Eye (tissue), 1 donor: Measurements from ENCODE around the gene SLC17A9.

Experiments used
- DNase-seq: peaks from one replicate; pipeline ENCODE4 v3.0.0-alpha.2; 2015

SLC17A9 gene

DNA sequence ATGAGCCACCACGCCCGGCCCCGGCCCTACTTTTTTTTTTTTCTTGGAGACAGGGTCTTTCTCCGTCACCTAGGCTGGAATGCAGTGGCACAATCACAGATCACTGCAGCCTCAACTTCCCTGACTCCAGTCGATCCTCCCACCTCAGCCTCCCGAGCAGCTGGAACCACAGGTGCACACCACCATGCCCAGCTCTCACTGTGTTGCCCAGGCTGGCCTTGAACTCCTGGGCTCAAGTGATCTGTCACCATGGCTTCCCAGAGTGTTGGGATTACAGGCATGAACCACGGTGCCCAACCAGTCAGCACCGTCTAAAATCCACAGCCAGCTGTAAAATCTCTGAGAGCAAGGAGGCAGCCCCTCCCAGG, 17.4 kb downstream of the SLC17A9 start:
- no peak for DNase-seq

DNA sequence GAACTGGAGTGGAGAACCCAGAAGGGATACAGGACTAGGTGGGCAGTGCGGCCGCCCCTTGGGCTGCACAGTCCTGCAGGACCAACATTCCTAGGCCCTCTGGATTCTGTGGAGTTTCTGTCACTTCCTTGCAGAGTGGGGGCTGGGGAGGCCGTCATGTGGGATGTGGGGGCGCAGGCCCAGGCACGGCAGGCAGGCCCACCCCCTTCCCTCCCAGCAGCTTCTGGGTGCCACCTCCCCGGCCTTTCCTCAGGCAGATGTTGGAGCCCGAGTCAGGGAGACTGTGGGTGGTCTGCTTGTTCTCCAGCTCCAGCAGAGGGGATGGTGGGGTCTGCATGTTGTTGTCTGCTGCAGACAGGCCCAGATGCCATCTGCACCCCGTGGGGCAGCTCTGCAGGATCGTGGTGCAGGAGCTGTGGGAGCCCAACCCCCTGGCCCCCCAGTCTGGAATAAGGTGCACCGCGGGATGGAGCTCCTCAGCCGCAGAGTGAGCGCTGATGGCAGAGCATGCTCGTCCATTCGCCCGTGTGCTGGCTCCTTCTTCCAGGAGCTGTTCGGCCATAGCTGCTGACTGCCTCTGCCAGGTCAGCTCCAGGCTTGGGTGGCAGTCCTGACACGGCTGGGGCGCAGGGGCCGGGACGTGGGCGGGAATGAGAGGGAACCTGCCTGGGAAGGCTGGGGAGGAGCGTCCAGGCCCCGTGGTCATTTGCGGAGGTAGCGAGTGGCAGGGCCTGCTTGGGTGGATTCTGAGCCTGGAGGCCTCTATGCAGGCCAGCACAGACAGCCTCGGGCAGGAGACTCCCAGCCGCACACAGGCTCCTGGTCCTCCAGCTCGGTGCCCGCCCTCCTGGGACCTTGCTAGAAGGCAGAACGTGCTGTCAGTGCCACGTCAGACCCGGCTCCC, 18.1 kb downstream of the SLC17A9 start:
- DNase-seq, result no peak

DNA sequence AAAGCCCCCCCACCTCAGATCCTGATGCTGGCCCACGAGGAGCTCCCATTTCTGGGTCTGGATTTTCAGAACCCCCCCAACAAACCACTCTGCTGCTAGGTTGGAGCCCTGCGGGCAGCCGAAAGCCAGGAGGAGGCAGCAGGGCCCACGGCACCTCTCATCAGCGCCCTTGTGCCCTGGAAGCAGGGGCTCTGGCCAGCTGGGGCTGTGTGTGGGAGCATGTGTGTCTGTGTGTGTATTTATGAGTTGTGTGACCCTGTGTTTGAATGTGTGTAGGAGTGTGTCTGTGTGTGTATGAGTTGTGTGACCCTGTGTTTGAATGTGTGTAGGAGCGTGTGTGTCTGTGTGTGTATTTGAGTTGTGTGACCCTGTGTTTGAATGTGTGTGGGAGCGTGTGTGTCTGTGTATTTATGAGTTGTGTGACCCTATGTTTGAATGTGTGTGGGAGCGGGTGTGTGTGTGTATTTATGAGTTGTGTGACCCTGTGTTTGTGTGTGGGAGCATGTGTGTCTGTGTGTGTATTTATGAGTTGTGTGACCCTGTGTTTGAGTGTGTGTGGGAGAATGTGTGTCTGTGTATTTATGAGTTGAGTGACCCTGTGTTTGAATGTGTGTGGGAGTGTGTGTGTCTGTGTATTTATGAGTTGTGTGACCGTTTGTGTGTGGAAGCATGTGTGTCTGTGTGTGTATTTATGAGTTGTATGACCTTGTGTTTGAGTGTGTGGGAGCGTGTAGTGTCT, 18.9 kb downstream of the SLC17A9 start:
- no peak for DNase-seq

DNA sequence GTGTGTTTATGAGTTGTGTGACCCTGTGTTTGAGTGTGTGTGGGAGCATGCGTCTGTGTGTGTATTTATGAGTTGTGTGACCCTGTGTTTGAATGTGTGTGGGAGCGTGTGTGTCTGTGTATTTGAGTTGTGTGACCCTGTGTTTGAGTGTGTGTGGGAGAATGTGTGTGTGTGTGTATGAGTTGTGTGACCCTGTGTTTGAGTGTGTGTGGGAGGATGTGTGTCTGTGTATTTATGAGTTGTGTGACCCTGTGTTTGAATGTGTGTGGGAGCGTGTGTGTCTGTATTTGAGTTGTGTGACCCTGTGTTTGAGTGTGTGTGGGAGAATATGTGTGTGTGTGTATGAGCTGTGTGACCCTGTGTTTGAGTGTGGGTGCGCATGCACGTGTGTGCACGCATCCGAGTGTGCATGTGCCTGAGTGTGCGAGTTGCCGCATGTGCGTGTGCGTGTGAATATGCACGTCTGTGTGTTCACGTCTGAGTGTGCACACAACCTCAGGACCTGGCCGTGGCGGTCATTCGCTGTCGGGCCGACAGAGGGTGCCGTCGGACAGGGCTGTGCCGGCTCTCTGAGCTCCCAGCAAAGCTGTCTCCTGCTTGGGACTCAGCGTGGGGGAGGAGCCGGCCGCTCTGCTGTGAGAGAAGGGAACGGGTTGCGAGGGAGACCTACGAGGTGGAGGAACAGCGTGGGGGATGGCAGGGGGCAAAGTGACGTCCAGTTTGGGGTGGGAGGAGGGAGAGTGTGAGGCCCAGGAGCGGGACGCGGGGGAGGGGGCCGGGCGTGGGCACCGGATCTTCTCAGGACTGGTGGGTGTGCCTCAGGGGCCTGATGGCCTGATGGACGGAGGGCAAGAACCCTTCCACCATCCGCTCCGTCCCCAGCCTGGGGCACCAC, 19.7 kb downstream of the SLC17A9 start:
- DNase-seq, result peak; percentile 94

DNA sequence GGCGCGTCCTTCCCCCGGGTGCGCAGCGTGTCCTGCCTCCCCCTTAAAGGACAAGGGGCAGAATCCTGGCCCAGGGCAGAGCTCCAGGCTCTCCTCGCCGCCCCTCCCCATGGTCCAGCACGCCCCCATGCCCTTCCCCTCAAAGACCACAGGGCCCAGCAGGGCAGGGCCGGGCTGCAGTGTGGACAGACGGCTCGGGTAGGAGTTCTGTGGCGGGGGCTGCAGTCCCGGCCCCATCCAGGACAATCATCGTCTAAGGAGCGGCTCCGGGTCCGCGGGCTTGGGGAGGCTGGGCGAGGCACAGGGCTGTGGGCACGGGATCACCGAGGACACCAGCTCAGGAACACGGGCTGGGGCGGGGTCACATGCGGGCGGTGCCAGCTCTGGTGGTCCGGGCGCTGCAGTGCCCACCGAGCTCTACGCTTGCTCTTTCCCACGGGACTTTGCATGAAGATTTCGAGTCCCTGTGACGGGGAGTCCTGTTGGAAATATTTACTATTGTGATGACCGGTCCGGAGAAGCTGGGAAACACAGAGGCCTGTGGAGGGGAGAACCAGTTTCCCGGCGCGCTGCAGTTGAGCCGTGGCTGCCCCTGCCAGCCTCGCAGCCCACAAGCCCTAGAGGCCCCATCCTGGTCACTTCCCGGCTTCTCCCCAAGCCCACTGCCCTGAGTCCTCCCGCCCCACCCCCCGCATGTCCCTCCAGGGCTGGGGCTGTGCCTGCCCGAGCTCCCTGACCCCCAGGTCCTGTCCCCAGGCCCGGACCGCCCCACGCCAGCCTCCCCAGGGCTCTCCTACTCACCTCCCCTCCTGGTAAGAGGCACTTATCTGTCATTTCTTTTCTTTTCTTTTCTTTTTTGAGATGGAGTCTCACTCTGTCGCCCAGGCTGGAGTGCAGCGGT, 20.6 kb downstream of the SLC17A9 start:
- no peak for DNase-seq

DNA sequence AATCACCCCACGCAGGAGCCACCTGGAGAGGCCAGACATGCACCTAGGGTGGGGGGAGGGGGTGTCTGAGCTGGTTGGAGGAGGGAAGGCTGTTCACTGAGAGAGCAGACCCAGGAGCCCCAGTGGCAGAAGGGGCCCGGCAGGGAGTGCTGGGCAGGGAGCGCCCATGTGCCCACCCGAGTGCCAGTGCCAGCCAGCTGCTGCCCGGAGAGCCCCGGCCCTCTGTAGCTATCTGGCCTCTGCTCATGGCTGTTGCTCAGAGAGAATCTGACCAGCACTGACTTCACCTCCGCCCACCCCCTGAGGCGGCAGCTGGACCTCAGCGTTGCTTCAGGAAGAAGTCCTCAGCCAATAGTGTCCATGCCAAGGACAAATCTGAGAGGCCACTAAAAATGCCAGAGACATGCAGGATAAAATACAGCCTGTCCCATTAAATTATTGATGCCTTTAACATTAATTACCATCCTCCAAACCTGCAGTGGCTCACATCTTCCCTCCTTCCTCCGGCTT, 22.8 kb downstream of the SLC17A9 start:
- no peak for DNase-seq

DNA sequence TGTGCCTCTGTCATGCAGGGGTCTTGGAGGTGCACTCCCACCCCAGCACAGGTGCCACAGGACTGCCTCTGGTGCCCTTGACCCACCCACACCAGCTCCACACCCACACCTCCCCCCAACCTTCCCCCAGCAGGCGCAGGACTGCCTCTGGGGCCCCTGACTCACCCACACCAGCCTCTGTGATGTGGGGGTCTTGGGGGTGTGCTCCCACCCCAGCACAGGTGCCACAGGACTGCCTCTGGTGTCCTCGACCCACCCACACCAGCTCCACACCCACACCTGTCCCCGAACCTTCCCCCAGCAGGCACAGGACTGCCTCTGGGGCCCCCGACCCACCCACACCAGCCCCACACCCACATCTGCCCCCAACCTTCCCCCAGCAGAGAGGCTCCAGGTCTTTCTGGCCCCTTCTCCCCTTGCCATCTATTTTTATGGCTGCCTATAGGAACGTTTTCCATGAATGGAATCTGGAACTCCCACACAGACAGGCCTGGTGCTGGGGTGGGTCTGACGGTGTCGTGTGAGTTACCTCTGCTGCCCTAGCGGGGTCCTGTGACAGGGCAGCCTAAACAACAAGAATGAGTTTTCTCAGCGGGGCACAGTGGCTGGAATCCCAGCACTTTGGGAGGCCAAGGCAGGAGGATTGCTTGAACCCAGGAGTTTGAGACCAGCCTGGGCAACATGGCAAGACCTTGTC, 23.5 kb downstream of the SLC17A9 start:
- no peak for DNase-seq

DNA sequence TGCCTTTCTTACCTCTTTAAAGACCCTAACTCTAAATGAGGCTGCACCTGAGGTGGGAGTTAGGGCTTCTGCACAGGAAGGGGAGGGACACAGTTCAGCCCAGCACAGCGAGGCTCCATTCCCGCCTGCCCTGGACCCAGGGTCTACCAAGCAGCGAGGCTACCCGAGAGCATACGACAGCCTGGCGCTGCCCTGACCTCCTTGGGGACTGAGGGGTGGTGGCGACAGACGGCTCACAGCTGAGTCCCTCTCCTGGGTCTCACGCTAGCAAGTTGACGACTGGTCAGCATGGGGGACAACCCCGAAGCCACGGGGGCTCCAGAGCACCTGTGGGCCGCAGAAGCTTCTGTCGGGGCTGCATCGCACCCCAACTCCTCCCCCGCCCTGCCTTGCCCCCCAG, 24.4 kb downstream of the SLC17A9 start:
- DNase-seq, result peak; percentile 61

DNA sequence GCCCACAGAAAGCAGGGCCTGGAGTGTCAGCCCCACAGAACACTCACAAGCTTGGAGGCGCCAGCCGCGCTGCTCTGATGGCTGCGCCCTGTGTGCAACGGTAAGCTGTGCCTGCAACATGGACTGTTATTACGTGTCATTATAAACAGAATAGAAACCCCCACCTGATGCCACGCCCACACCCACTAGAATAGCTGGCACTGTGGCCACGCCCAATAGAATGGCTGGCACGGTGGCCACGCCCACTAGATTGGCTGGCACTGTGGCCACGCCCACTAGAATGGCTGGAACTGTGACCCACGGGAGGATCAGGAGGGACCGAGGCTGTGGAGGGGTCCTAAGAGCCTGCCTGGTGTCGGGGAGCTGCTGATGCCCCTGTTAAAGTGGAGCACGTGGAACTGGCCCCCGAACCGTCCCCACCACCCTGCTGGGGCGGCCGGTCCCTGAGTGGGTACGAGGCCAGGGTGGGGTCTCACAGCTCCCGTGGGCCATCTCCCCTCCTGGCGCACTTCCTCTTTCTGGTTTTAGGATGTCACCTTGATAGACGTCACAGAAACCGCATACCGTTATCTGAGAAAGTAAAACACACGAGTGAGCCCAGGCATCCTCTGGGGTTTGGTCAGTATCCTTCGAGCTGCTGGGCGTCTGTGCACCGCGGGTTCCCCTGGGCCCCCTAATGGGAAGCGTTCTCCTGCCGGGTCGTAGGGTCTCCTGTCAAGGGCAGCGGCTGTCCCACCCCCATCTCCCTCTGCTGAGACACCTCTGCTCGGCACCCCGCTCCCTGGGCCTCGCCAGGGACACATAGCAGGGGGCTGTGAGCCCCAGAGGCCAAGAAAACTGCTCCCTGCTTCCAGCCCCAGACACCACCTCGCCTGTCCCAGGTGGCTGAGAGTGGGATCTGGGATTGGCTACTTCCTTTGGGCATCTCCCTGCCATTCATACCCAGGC, 25.4 kb downstream of the SLC17A9 start:
- no peak for DNase-seq

DNA sequence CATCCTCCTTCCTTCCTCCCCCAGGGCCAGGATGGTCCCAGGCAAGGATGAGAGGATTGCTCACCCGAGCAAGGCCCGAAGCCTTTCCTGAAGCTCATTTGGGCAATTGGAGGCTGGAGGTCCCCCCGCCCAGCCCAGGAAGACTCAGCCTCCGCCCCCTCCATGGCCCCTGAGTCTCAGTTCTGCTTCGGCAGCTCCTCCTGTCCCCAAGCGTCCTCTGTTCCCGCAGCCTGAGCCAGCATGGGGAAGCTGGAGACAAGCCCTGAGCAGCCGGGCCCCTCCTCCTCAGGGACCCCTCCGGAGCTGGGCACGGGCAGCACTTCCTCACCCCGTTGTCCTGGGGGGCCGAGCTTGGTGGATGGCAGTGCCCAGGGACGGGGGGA, 26.0 kb downstream of the SLC17A9 start:
- no peak for DNase-seq

DNA sequence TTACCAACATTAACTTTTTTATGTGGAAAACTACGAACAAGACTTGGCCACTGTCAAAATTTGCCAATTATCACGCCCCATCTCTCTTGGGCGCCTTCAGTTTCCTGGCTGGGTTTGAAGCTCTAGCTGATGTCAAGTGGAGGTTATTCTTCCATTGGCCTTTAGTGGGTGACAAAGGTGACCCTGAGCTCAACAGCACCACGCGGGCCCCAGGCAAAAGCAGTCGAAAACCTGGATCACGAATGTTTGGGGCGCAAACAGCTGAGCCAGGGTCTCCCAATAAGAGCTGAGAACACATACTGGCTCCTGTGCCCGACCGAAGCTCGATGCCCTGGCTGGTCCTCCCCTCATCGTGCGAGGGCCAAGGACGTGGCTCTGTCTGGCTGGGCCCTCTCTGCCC, 26.8 kb downstream of the SLC17A9 start:
- DNase-seq, result no peak

DNA sequence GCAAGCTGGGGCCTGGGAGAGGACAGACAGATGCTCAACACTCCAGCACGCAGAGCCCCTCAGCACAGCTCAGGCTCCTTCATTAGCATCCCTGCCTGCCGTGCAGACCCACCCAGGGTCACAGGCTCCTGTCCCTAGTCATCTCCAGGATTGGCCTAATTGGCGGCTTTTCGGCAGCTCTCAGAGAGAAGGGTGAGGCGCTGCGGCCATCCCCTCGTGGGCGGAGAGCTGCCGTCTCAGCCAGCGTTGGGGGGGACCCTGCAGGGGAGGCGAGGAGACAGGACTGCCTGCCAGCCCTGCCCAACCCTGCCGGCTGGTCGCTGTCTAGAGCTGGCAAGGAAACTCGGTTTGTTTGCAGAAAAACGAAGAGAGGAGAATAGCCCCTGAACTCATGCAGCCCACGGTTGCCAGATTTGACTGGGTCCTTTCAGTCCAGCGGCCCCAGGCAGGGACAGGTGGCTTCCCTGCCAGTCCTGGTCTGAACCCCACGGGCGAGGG, 27.4 kb downstream of the SLC17A9 start:
- peak; percentile 81 for DNase-seq

DNA sequence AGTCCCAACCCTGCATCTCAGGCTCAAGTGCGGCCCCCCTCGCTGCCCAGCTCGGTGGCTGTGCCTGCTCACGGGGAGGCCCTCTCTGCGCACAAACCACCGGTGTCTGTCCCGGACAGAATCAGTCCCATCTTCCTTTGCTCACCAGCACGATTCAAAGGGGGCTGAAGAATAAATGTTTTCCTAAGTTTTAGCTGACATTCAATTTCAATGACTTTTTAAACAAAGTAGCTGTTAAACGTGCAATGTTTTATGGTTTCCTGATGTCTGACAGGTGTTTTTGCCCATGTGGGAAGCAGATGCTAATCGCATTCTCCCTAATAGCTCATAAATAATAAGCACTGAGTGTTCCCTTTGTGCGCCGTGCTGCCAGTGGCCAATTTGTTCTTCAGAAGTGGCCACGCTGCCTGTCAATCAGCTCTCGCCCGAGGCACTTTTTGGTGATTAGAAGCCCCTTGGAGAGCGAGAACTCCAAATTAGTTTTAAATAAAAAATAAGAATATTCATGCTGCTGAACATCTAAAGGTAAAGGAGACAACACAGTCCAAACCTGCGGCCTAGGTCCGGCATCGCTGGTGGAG, 28.0 kb downstream of the SLC17A9 start:
- DNase-seq, result peak; percentile 86

DNA sequence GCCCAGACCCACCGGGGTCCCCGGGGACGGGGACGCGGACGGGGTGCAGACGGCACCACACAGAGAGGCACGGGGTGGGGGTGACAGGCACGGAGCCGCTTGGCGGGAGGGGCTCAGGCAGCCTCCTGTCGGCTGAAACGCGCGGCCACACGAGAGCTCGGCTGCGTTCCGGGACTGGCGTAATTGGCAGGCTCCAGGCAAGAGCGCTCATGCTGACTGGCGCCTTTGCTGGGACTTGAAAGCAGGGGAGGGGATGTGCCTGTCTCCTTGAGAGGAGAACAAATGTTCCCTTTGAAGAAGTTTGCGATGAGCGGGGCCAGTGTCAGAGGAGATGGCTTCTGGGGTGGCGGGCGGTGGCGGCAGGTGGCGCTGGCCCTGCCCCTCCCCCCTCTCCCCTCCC, 28.5 kb downstream of the SLC17A9 start:
- DNase-seq, result peak; percentile 86

DNA sequence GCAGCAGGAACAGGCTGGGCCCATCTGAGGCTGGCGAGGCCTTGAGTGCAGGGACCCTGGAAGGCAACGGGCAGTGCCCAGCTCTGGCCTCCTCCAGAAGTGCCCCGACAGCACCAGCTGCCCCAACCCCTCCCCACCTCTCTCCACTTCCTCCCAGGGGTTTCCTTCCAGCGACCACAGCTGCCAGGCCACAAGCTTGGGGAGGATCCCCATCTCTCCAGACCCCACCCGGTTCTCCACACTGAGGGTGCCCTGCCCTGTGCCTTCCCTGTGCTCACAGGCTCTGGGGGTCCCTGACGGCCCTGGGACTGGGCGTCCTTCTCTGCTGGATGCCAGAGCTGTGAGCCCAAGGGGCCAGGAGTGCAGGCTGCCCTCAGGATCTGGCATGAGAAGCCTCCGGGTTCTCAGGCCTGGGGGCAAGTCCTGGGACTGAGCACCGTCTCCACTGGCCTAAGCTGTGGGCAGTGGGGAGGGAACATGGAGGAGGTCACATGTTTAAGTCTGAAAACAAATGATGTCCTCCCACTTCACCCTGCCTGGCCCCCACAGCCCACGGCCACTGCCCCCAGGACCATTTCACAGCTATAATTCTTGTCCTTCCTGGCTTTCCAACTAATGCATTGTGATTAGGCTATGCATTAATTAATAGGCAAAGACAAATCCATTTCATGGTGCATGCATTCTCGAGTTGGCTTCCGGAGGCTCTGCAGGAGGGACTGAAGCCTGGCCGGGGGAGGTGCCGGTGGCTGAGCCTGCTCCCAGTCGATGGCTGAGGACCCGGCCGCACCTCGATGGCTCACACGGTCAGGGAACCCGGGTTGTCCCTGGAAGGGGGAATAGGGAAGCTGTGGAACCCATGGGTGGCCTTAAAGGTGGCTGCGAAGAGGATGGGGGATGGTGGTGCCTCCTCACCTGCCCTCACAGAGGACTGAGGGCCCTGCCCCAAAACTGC, 29.9 kb downstream of the SLC17A9 start:
- no peak for DNase-seq

DNA sequence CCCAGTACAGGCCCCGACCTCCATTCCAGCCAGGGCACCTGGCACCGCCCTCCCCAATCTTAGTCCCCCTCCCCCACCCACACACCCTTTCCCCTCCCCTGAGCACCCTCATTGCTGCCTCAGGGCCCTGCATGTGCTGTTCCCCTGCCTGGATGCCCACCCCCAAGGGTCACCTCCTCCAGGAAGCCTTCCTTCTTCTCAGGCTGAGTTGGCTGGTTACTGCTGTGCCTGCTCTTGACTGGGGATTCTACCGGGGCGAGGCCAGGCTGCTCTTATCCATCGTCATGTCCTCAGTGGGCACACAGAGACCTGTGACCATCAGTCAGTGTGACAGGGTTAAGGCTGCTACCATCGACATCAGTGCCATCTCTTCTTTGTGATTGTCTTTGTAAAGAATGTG, 30.7 kb downstream of the SLC17A9 start:
- no peak for DNase-seq

DNA sequence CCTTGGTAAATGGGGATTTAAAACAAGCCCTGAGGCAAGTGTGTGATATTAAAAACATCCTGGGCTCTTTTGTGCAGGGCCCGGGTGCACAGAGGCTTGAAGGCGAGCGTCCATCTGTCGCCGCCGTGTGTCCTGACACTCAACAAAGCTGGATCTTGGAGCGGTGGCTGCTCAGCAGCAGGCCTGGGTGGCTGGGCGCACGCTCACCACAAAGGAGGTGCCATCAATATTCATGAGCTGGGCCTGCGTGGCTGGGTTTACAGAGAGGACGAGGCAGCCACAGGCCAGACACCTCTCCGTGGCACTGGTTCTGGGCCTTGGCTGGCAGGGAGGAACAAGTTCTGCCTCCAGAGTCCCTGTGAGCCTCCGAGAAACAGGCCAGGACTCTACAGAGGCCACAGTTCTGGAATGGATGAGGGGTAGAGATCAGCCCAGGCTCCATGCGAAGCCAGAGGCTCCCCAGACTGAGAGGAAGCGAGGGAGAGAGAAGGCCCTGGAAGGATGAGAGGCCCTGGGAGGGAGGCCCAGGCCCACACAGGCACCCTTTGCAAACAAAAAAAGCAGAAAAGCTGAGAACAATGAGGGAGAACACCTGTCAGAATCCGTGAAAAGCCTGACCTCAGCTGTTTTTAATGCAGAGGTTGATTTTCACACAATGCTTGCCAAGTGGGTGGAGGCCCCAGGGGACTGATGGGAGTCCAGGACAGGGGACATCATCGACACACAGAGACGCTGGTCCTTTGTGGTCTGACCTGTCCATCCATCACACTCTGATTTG, 32.3 kb downstream of the SLC17A9 start:
- peak; percentile 83 for DNase-seq

DNA sequence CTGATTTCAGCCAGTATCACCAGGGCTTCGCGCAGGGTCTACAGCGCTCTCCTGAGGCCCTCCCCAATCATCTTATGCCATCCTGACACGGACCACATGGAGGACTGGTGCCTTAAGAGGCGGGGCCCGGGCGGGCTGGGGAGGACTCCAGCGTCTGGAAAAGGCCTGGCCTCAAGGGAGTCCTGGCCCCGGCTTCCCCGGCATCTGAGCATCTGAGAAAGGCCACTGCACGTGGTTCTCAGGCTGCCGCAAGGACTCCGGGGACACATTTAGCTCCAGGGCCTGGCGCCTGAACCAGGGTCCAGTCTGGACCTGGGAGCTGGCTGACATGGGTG, 32.9 kb downstream of the SLC17A9 start:
- DNase-seq, result peak; percentile 60
